DLD1 (cell line): ENCODE data around the gene TNN.
"Not testable (repeated sequence)": the region's sequence is repeated elsewhere in the genome, so short reads cannot be mapped to it uniquely, and the experiment has no call there.

ENCODE experiments used
- in situ Hi-C: cut with HindIII; loops from 2 replicates; pipeline ENCODE4 v1.10.0; 2017; ENCODE audit warnings: low sequenced_read_pairs

The TNN gene, protein sequence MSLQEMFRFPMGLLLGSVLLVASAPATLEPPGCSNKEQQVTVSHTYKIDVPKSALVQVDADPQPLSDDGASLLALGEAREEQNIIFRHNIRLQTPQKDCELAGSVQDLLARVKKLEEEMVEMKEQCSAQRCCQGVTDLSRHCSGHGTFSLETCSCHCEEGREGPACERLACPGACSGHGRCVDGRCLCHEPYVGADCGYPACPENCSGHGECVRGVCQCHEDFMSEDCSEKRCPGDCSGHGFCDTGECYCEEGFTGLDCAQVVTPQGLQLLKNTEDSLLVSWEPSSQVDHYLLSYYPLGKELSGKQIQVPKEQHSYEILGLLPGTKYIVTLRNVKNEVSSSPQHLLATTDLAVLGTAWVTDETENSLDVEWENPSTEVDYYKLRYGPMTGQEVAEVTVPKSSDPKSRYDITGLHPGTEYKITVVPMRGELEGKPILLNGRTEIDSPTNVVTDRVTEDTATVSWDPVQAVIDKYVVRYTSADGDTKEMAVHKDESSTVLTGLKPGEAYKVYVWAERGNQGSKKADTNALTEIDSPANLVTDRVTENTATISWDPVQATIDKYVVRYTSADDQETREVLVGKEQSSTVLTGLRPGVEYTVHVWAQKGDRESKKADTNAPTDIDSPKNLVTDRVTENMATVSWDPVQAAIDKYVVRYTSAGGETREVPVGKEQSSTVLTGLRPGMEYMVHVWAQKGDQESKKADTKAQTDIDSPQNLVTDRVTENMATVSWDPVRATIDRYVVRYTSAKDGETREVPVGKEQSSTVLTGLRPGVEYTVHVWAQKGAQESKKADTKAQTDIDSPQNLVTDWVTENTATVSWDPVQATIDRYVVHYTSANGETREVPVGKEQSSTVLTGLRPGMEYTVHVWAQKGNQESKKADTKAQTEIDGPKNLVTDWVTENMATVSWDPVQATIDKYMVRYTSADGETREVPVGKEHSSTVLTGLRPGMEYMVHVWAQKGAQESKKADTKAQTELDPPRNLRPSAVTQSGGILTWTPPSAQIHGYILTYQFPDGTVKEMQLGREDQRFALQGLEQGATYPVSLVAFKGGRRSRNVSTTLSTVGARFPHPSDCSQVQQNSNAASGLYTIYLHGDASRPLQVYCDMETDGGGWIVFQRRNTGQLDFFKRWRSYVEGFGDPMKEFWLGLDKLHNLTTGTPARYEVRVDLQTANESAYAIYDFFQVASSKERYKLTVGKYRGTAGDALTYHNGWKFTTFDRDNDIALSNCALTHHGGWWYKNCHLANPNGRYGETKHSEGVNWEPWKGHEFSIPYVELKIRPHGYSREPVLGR (N-terminal part only)

DNA sequence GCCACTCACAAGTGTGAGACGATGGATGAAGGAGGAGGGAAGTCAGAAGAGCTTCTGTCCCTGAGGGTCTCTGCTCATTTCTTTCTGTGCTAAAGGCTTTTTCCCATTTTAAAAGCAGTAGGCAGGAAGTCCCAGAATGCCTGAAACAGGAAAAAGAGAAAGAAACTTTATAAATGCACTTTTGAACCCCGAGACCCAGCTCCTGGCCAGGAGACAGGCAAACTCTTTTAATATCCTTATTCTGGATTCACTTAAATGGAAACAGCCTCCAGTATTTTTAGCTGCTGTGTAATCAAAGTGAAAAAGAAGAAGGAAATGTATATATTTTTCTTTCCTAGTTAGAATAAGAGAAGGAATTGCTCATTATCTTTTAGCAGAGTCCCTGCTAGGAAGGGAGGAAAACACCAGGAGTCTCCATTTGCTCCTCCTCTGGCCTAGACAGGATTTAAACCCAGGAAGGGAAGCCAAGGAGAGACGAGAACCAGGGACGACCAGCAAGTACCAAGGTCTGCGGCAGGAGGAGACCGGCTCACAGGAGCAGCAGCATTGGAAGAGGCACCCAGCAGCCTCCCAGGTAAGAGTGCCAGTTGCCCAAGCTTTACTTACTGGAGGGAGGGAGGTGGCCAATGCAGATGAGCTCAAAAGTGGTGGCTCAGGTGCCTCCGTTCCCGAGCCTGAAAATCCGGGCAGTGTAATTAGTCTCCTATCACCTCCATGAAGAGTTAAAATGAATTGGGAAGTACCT, at the start of gene TNN:
TSS of gene TNN (plus strand) at position 472 of the 745 bp plus-strand sequence. CDS start 9,586 bp downstream, outside the sequence.
- in situ Hi-C loops: no loop called here

DNA sequence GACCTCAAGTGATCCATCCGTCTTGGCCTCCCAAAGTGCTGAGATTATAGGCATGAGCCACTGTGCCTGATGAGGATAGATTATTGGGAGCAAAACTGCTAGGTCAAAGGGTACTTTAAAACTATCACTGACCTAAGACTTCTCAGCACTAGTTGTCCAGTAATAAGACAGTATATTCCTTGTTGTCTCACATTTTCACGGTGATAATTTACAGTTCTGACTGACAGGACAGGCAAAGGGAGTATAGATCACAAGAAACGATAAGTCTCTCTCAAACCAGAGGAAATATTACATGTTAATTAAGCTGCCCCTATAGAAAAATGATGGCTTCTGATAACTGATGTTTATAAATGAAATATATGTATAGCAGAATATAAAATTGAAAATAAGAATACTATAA, 48.1 kb upstream of the TNN start:
- in situ Hi-C loops: no loop called here

- in situ Hi-C loops: no loop called here
Measured at GRCh38 chr1:175023043-175023921, 44.4 kb upstream of the TNN start, which contains the start of gene MRPS14. Gene MRPS14, minus strand, starts transcription at chr1:175023425. Its CDS starts 17 bp downstream, at chr1:175023408.

DNA sequence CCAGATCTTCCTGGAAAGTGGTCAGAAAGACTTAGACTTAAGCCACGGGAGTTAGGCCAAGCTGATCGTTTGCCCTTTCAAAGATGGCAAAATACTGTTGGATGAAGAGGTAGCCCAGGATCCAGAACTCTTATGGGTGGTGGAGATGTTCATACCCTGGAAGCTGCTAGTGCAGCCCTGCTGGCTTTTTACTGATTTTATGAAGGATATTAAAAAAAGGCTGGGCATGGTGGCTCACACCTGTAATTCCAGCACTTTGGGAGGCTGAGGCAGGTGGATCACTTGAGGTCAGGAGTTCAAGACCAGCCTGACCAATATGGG, 43.8 kb upstream of the TNN start:
- in situ Hi-C loops: not testable (repeated sequence)

- in situ Hi-C loops: no loop called here
Measured at GRCh38 chr1:175024773-175025172, 42.9 kb upstream of the TNN start.

DNA sequence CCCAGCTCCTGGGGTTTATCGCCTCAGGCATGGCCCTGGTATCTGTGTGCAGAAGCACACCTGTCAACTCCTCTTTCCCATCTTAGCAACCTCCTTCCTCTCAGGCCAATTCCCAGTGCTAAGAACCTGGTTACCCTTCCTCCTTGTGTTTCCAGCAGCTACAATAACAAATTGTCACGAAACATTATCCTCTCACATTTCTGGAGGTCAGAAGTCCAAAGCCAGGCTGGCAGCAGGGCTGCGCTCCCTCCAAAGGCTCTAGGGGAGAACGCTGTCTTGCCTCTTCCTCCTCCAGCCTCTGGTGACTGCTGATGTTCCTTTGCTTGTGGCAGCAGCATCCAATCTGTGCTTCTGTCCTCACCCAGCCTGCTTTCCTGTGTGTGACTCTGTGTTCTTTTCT, 33.7 kb upstream of the TNN start:
- in situ Hi-C loops: no loop called here

GRCh38 chr1:175034775-175035174, 32.9 kb upstream of the TNN start:
- in situ Hi-C loops: no loop called here

DNA sequence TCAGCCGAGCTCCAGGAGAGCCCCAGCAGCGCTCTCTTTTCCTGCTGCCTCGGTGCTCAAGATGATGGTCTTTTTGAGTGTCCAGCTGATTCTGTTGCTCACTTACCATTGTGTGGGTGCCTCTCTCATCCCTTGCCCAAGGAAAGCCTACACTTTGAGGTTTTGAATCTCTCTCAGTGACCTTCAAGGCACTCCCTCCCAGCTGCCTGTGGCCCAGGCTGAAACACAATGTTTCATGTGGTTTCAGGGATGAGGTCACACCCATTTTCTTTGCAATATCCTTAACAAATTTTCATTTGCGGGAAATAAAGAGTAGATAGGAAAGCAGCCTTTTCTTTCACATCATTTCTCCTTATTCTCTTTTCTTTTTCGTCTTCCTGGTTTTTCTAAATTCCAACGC, 31.8 kb upstream of the TNN start:
- in situ Hi-C loops: no loop called here

- in situ Hi-C loops: no loop called here
Measured at GRCh38 chr1:175036476-175036875, 31.2 kb upstream of the TNN start.

- in situ Hi-C loops: no loop called here
Measured at GRCh38 chr1:175037416-175037815, 30.2 kb upstream of the TNN start.

DNA sequence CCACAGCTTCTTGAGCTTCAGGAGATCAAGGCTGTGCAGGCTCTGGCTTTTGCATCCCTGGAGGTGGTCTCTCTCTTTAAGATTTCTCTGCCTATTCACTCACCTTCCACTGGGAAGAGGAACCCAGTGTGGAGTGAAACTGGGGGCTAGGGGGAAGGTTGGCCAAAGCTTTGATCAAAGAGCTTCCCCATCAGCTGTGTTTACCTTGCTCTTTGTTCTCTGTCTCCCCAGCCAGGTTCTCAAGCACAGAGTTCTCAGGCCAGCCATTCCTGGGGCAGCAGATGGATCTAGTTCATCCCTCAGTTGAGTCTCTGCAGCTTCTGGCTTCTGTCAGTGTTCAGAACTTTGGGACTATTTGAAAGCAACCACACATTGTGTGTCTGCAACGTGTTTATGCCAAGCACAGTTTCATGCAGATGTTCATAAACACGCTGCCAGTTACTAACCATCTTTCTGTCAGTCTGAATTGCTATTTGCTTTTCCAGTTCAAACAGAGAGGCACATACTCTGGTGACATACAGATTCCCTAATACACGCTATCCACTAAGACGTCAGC, 27.2 kb upstream of the TNN start:
- in situ Hi-C loops: no loop called here

GRCh38 chr1:175042650-175043049, 25.0 kb upstream of the TNN start:
- in situ Hi-C loops: no loop called here

DNA sequence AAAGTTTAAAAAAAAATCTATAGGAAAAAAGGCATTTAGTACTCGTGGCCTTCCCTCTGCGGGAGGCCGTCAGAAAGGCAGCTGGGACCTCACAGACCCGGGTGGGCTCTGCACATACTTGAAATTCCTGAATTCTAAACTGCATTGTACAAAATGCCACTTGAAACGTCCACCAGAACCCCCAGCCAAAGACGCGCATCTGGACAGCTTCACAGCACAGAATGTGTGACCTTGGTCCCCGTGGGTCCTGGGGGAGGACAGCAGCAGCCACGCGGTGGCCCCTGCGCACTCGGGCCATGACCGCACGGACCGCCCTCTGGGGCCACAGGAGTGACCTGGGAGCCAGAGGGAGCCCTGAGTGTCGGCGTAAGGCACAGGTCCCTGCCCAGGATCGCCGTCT, 23.8 kb upstream of the TNN start:
- in situ Hi-C loops: no loop called here

GRCh38 chr1:175044591-175044990, 23.0 kb upstream of the TNN start:
- in situ Hi-C loops: not testable (repeated sequence)

DNA sequence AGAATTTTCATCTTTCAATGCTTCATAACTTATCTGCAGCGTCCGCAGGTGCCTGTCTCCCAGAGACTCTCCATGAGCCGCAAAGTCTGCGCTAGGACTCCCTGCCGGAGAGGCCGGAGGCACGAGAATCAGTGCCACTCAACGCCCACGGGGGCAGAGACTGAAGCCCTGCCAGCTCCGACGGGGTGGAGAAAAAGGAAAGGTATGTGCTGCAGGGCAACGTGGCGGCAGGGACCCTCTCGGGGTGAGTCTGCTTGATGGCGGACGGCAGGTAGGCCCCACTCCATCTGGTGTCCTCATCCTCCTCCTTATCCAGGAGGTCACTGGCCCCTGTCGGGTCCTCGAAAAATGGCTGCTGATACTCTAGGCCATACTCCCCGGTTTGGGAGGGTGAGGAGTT, 22.5 kb upstream of the TNN start:
- in situ Hi-C loops: no loop called here

DNA sequence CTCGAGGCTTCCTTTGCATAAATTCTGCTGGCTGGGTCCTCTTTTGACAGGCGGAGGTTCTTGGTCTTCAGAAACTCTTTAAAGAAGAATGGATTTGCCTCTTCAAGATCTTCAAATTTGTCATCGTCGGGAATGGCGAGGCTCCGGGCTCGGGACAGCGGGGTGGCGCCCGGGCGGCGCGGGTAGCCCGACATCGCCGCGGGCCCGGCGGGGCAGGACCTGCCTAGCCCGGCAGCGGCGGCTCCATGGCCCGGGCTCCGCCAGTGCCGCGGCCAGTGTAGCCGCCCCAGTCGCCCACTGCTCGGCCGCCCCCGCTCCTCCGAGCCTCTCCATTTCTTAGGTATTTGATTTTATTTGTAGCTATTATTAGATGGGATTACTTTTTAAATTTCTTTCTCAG, 22.1 kb upstream of the TNN start:
- in situ Hi-C loops: no loop called here

- in situ Hi-C loops: no loop called here
Measured at GRCh38 chr1:175050992-175051391, 16.6 kb upstream of the TNN start.

DNA sequence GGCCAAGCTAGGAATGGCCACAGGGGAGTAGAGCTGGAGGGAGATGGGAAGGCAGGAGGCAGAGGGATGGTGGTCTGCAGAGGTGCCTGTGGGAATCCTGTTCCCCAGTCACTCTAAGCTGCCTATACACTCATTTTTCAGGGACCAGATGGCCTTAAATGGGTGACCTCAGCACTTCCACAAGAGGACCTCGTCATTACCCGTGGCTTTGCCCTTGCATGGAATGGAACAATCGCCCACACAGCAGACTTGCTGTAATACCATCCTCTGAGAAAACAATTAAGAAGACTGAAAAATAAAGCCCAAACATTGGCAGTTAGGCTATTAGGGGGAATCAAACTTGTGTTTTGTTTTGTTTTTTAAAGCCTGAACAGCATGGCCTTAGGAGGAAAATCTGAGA, 12.9 kb upstream of the TNN start:
- in situ Hi-C loops: no loop called here

GRCh38 chr1:175062339-175062738, 5.3 kb upstream of the TNN start:
- in situ Hi-C loops: no loop called here
